Measurements from ENCODE around the gene CR2. TPM values are rescaled to one million over a fixed set of nuclear protein-coding genes. Genes with fewer than 3 reads are reported as not detected.

Gene CR2
- total RNA-seq, 1 donor from 2014 or later: not detected

- no peaks in the 10 kb centered on the region for H3K27me3 ChIP-seq
- H3K4me1 ChIP-seq: no peaks in the 10 kb centered on the region
- H3K27ac ChIP-seq: no peak overlapping the region
- intact Hi-C loops (cut with DNase I): no loop called here
- DNase-seq (ENCODE audit: low spot score in 2 of 2): no peak
- TF ChIP-seq, protein P1, sequence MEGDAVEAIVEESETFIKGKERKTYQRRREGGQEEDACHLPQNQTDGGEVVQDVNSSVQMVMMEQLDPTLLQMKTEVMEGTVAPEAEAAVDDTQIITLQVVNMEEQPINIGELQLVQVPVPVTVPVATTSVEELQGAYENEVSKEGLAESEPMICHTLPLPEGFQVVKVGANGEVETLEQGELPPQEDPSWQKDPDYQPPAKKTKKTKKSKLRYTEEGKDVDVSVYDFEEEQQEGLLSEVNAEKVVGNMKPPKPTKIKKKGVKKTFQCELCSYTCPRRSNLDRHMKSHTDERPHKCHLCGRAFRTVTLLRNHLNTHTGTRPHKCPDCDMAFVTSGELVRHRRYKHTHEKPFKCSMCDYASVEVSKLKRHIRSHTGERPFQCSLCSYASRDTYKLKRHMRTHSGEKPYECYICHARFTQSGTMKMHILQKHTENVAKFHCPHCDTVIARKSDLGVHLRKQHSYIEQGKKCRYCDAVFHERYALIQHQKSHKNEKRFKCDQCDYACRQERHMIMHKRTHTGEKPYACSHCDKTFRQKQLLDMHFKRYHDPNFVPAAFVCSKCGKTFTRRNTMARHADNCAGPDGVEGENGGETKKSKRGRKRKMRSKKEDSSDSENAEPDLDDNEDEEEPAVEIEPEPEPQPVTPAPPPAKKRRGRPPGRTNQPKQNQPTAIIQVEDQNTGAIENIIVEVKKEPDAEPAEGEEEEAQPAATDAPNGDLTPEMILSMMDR (IDR thresholded peaks at IDR 0.05): no peak
- no peak overlapping the region for H3K4me3 ChIP-seq
- no peaks in the 10 kb centered on the region for H3K36me3 ChIP-seq
- H3K9me3 ChIP-seq: no peaks in the 10 kb centered on the region
Observed at GRCh38 chr1:207414606-207415108, 39.5 kb upstream of the CR2 start.

GRCh38 chr1:207417076-207417475 lies 37.1 kb upstream of the CR2 start:
- TF ChIP-seq, protein P1 (IDR thresholded peaks at IDR 0.05): no peak
- Histone ChIP-seq H3K4me1 (no peaks in the 10 kb centered on the region), H3K36me3 (no peaks in the 10 kb centered on the region), H3K27ac (no peak overlapping the region), H3K27me3 (no peaks in the 10 kb centered on the region), H3K4me3 (no peak overlapping the region), H3K9me3 (peaks cover 0 to 9% of the 10 kb centered on the region in 2 donors)
- DNase-seq (ENCODE audit: low spot score in 2 of 2): no peak
- intact Hi-C loops (cut with DNase I): no loop called here

- no peaks in the 10 kb centered on the region for H3K4me1 ChIP-seq
- H3K9me3 ChIP-seq: peaks cover 0 to 9% of the 10 kb centered on the region in 2 donors
- TF ChIP-seq, protein P1 (IDR thresholded peaks at IDR 0.05): no peak
- no peak for DNase-seq (ENCODE audit: low spot score in 2 of 2)
- H3K27ac ChIP-seq: no peak overlapping the region
- intact Hi-C loops (cut with DNase I): no loop called here
- no peaks in the 10 kb centered on the region for H3K36me3 ChIP-seq
- no peak overlapping the region for H3K4me3 ChIP-seq
- no peaks in the 10 kb centered on the region for H3K27me3 ChIP-seq
Observed at GRCh38 chr1:207418351-207418750, 35.8 kb upstream of the CR2 start.

GRCh38 chr1:207420109-207420508 lies 34.0 kb upstream of the CR2 start:
- intact Hi-C loops (cut with DNase I): no loop called here
- no peaks in the 10 kb centered on the region for H3K4me1 ChIP-seq
- H3K36me3 ChIP-seq: no peaks in the 10 kb centered on the region
- H3K27me3 ChIP-seq: no peaks in the 10 kb centered on the region
- H3K27ac ChIP-seq: no peak overlapping the region
- DNase-seq (ENCODE audit: low spot score in 2 of 2): no peak
- H3K4me3 ChIP-seq: no peak overlapping the region
- TF ChIP-seq, protein P1 (IDR thresholded peaks at IDR 0.05): no peak
- peaks cover 0 to 9% of the 10 kb centered on the region in 2 donors for H3K9me3 ChIP-seq

- H3K4me3 ChIP-seq: no peak overlapping the region
- no peaks in the 10 kb centered on the region for H3K27me3 ChIP-seq
- intact Hi-C loops (cut with DNase I): no loop called here
- H3K4me1 ChIP-seq: no peaks in the 10 kb centered on the region
- DNase-seq (ENCODE audit: low spot score in 2 of 2): no peak
- H3K27ac ChIP-seq: no peak overlapping the region
- TF ChIP-seq, protein P1 (IDR thresholded peaks at IDR 0.05): no peak
- H3K9me3 ChIP-seq: peaks cover 0 to 9% of the 10 kb centered on the region in 2 donors
- no peaks in the 10 kb centered on the region for H3K36me3 ChIP-seq
Observed at GRCh38 chr1:207421078-207421477, 33.0 kb upstream of the CR2 start.

Measured in ascending aorta (tissue), 2 donors.